Amniotic stem cell (primary cell): Measurements from ENCODE around the gene BMP6.
"Not testable (repeated sequence)": the region's sequence is repeated elsewhere in the genome, so short reads cannot be mapped to it uniquely, and the experiment has no call there.

Source experiments
- DNase-seq: peaks from one replicate; lab custom pipeline; 2025; lab: John Stamatoyannopoulos, UW

BMP6 gene

DNA sequence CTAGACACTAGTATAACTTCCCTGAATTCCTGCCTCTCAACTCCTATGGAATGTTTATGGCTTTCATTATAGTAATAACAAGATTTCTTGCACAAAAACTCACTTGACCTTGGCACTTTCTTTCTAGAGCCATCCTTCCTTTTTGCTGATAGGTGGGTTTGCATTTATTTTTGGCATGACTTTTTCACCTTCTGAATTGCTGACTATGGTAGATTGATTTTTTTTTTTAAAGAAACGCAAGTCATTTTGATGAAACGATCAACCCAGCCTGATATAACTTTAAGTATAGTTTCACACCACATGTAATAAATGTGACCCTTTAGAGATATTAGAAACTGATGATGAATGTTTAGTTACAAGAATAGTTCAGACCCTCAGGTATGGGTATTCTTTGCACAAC is 61.8 kb downstream of the BMP6 start:
- no peak for DNase-seq

DNA sequence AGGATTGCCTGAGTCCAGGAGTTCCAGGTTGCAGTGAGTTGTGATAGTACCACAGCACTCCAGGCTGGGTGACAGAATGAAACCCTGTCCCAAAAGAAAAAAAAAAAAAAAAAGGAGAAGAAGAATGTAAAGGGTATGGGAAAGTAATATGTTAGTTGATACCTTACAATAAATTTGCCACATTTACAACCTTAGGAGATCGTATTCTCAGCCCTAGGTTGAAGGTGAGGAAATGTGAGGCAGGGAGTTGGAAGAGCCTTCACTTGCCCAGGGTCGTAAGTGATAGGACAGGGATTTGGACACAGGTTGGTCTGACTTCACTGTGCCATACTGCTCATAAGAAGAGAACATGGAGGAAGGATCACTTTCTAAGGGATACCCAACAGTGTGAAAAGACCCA is 68.6 kb downstream of the BMP6 start:
- no peak for DNase-seq

DNA sequence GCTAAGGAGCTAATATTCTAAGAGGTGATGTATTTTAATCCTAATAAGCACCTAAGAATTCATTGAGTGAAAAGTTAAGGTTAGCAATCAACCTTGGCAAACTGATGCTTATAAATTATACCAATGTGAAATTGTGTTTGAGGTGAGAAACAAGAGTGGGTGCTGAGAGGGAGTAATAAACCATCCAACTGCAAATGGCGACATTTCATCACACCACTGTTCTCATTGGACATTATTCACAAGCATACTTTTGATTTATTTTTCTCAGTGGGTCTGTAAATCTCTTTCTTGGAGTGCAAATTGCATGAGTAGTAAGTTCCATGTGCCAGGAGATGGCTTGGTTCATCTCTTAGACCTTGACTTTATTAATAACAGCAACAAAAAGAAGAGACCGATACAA is 71.5 kb downstream of the BMP6 start:
- DNase-seq: no peak

DNA sequence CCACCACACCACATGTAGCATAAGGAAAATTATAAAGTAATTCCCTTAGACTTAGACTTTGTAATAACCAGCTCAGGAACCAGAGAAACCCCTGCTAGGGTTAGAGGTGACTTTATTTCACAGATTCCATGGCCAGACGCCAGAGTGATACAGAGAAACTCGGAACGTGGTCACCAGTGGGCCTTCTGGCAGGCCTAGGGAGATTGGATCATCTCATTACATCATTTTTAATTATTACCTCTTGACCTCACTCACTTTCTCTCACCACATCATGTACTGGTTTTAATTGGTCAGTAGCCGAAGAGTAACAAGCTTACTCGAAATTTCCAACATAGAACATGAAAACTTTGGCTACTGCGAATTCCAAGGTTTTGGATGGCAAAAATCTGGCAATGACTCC is 72.9 kb downstream of the BMP6 start:
- no peak for DNase-seq

DNA sequence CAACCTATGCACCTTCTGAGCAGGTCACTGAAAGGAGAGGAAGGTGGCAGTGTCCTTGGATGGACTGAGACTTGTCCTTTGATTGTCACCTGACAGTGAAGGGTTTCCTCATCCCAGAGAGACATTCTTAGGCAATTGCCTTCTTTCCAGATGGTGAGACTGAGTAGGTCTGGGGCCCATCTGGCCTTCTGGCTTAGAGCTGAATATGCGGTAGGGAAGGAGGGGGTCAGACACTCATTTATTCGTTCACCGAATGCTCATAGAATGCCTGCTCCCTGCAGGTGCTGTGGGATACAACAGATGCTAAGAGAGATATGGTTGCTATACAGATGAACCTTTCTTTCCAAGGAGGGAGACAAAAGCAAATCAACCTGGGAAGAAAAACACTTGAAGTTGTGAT is 76.8 kb downstream of the BMP6 start:
- DNase-seq: no peak

DNA sequence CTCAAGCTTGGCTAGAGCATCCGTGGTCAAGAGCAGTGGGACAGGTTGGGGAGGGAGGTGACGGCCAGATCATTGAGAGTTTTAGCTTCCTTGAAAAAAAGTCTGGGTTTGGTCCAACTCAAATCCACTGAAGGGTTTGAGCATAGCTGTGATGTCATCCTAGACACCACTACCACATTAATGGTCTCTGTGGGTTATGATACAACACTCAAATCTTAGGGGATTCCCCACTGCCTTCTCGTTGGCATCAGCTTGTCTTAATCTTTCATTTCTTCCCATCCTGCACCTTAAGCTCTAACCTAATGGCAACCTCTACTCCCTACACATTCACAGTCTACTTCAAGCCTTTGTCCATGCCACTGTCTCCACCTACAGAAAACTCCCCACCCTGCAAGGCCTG is 77.3 kb downstream of the BMP6 start:
- no peak for DNase-seq

DNA sequence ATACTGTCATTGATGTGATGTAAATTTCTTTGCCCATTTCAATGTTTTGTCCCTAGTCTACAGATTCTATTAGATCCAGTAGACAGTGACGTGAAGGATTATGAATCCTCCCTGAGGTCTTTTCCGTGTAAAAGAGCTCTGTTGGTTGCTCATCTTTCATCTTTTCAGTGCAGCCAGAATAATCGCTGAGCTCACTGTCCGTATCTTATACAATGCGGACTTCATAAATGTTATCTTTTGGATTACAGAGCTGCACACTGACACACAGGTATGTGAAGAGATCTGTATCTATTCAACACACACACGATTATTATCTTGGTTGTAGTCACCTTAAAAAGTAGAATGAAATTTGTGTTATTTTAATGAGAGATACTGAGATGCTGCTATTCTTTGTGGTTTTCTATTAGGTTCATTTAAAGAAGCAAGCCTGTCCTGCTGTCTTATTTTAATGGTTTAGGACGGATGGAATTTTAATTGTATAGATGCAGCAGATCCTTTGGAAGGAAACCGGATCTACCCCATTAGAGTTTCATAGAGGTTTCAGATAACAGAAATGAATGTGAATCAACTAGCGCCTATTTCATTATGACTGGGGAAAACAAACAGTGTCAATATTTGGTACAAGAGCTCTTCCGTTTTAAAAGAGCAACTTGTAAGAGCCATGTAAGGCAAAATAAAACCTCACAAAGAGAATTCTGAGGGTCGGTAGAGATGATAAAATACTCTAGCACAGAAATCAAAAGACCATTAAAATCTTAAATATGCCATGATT is 79.4 kb downstream of the BMP6 start:
- no peak for DNase-seq

DNA sequence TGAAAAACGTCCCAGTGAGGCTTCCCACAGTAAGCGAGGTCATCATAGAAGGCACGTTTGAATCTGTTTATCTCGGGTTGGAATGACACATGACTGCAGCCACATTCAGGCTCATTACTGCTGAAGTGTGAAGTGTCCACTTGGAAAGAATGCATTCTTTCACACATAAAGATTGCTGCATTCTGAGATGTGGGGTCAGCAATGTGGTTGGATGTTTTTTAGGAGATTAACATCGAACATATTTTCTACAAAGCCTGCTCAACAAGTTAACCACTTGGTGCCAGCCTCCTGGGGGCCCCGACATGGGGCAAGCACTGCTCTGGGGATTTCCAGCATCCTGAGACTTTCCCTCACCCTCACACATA is 79.9 kb downstream of the BMP6 start:
- DNase-seq: no peak

DNA sequence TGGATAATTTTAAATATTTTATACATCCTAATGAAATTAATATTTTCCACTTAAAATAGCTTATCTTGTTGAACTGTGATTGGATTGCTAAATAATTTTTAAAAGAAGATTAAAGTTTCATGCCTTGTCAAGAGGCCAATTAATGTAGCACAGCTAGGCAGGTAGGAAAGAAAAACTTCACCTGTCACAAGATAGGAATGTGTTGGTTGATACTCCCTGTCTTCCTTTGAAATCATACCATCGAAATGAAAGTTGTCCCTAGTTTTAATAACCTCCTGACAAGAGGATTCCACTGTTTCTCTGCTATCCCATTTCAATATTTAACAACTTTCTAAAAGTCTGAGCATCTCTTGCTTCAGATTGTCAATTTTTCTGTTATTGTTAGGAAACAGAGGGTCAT is 80.8 kb downstream of the BMP6 start:
- no peak for DNase-seq

DNA sequence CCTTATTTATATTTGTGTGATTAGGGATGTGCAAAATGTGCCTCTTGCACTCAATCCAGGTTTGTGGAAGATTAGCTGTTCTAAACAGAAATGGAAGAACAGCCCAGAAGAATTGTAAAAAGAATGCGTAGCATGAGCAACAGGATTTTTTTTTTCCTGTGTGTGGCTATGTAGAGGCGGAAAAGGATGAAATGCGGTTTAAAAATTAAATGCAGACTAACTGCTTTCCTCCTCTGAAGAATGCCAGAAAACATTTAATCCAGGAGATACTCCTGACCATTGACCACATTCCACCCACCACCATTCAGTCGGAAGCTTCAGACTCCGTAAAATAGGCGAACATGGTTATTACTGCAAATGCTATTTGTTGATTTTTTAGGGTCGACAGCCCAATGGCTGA is 83.4 kb downstream of the BMP6 start:
- DNase-seq: no peak

DNA sequence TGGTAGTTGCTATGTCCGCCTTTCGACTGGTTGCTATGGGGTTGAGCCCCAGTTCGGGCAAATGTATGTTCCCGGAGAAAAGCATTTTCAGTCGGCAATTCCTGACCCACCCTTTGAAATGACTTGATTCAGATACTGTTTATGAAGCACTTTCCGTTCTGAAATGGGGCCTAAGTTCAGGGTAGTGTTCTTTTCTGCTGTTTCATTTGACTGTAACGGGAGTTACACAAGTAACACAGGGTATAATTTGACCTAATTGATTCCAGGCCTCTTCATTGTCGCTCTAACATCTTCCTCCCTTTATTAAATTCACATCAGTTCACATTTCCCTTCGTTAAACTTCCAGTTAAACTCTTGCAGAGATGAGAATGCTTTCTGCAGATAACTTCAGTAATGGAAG is 85.5 kb downstream of the BMP6 start:
- DNase-seq: no peak

DNA sequence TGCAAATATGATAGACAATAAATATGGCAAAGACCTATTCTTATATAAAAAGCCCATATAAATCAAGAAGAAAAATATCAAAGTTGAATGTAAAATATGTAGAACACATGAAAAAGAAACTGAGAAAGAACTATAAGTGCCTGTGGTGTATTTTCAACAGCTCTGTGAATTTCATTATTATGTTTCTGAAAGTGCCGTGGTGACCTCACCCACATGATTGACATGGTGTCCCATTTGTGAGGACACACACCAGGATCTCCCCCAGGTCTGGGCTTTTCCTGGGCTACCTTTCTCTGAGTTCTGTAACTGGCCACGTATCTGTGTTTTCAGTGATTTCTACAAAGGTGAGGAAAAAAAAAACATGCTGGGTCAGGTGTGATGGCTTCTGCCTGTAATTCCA is 86.7 kb downstream of the BMP6 start:
- DNase-seq: no peak

DNA sequence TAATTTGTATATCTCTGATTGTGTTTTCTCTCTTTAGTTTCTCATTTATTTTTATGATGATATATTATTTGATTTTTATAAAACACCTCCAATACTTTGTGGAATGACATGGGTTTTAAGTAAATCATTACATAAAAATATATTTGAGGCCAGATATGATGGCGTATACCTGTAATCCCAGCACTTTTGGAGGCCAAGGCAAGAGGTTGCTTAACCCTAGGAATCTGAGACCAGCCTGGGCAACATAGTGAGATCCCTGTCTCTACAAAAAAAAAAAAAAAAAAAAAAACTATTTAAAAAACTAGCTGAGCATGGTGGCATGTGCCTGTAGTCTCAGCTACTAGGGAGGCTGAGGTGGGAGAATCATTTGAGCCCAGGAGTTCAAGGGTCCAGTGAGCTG is 87.3 kb downstream of the BMP6 start:
- DNase-seq: no peak

DNA sequence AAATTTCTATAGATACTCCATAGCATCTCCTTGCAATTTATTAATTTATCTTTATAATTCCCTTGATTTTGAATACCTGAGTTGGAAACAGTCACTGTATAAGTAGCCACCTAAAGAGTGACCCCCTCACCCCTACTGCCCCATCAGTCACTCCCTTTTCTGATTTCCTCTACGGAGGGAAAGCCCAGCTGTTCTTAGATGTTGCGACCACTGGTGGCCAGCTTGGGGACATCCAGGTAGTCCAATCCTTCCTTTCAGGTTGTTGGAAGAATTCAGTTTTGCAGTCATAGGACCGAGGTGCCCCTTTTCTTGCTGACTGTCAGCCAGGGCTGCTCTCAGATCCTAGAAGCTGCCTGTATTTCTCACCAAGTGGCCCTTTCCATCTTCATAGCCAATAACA is 87.8 kb downstream of the BMP6 start:
- no peak for DNase-seq

DNA sequence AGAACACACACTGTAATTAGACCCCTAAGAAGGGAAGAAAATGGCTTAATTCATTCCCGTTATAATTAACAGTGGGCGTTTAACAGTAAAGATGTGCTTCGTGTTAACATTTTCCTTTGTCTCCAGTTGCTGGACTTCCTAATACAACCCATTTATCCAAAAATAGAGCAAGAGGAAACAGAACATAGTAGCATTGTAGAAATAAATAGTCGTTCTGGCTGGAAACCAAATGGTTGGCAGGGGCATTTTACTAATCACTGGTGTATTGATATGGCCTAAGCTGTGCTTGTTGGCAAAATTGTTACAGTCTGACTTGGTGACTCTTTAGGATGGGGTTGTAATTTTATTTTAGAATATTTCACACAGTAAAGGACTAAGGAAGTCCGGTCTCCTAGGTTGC is 89.8 kb downstream of the BMP6 start:
- no peak for DNase-seq

DNA sequence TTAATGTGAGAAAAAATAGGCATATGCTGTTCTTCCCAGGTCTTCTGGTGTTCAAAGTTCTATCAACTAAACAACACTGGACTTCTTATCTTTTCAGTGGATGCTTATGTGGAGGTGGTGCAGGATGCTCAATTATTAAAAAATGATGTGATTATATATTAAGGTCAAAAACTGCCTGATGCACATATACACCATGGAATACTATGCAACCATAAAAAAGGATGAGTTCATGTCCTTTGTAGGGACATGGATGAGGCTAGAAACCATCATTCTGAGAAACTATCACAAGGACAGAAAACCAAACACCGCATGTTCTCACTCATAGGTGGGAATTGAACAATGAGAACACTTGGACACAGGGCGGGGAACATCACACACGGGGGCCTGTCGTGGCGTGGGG is 91.3 kb downstream of the BMP6 start:
- DNase-seq: not testable (repeated sequence)

DNA sequence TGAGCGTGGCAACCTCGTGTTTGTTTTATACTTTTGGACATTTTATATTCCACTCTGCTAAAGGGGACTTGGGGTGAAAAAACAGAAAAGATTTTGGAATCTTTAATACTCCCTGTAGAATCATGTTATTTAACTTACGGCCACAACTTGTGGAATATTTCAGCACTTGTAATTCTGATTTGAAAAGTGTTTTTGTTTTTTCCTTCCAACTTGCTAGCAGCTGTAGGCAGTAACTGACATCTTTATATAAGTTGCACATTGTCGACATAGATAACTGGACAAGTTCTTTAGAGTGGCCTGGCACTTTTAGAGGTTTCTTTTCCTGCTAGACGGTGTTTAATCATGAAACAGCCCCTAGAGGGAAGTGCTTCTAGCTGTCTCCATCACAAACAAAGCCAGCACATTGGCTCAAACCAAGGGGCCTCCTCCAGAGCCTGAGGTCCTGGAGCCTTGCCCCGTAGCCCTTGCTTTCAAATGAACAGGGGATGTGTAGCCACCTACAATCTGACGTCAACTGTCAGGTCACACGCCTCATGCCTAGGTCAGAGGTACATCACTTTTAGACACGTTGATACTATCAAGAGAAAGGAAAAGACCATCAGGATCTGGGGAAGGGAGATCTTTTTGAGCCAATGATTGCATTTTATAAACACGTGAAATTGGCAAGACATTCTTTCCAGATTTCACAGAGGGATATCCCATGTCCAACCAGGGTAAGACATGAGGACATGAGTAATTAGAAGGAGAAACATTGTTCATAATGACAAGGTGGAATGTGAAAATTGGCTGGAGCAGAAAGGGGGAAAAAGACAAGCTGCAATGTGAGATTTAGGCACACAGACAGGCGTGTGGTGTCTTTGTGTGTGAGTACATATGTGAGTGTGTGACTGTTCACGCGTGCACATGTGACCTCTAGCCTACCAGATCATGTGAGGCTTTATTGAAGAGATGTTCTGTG is 92.6 kb downstream of the BMP6 start:
- no peak for DNase-seq

DNA sequence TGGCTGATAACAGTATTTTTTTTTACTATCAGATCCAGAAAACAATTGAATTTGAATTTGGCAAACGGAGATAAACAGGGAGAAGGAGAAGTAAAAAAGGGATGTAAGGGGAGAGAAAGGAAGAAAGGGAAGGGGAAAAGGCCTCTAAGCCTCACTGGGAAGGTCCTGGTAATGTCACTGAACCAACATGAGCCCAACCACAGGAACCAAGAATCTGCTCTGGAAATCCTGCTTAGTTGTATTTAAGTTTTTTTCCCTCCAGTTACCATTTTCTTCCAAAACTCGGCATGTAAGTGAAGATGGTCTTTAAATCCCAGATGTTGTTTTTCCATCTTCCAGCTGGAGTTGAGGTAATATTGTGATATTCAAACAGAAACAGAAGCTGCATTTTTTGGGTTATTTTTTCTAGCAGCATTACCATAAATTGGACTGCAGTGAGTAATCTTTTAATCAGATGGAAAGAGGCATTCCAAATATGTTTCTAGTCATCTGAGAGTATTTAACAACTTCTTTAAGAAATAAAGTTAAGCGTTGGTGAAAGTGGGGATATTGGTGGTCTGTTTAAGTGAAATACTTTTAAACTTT is 93.6 kb downstream of the BMP6 start:
- no peak for DNase-seq

DNA sequence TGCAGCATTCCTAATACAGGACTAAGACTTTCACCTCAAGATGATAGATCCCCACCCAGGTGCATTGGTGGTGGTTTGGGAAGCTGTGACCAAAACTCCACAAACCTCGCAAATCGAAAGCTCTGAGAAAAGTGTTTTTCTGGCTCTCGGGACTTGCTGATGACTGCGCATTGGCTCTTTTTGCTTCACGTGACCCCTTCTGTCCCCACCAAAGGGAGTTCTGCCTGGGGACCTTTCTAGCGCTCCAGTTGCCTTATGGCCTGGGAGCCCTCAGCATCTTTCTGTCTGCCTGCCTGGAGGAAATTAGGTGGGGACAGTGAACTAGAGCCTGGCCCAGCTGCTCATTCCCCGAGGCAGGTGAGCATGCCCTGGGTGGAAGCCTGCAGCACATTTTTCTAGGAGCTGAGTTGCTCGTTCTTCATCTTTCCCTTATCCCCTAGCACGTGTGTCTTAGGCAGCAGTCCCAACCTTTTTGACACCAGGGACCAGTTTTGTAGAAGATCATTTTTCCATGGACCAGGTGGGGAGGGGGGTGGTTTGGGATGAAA is 94.5 kb downstream of the BMP6 start:
- DNase-seq: no peak

DNA sequence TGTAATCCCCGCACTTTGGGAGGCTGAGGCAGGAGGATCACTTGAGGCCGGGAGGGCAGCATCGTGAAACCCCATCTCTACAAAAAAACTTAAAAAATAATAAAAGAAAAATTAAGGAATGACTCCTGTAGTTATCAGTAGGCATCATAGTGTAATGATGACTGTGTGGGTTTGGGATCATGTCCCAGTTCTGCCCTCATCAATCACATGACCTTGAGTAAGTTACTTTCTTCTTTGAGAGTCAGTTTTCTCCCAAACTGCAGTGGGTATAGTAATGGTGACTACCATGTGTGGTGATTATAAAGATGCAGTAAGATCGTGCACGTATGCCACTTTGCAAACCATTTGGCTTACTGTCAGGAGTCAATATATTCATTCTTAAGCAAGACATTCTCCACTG is 95.5 kb downstream of the BMP6 start:
- no peak for DNase-seq

DNA sequence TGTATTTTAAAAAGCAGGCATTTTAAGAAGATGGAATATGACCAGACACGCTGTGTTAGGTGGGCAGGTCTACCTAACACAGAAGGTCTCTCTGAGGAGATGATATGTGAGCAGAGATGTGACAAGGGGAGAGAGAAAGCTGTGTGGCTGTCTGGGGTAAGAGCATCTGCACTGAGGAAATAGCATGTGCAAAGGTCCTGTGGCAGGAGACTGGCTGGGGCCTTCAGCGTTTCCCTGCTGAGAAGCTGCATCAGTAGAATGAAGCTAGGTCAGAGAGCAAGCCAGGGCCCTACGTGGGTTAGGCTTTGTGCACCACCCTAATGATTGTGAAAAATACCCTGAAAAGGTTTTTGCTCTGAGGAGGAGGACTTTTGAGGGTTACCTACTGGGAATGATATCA is 97.7 kb downstream of the BMP6 start:
- no peak for DNase-seq

DNA sequence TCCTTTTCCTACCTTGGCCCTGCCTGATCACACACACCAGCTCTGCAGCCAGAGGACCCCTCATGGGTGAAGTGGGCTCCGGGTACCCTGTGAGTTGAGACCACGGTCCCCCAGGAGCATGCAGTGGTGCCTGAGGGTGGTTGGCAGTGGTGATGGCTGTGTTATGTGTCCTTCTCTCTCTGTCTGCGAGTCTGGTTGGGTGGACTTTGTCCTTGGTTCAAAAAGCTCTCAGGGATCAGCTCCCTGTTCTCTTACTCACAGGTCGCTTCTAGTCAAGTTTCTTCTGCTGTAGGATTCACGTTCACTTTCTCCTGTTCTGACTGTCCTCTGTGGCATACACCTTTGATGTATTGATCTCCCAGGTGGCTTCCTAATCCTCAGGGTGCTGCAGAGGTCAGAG is 100.1 kb downstream of the BMP6 start:
- DNase-seq: no peak

DNA sequence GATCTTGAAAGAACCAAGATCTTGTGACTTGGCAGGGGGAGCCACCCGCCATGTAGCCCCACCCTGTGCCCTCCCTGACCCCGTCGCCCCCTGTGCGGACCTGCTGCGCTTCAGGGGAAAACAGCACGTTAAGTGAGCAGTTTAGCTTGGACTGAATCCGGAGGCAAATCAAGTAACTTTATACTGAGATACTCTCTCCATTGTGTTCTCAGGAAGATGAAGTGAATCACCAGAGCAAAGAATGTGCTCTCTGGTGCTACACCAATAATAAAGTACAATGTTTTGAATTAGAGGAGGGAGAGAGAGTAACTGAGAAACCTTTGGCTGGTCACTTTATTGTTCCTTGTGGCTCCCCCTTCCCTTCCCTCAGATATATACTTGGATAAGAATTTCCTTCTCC is 101.2 kb downstream of the BMP6 start:
- no peak for DNase-seq
